ENCODE data around the gene RABGAP1L.

DNA sequence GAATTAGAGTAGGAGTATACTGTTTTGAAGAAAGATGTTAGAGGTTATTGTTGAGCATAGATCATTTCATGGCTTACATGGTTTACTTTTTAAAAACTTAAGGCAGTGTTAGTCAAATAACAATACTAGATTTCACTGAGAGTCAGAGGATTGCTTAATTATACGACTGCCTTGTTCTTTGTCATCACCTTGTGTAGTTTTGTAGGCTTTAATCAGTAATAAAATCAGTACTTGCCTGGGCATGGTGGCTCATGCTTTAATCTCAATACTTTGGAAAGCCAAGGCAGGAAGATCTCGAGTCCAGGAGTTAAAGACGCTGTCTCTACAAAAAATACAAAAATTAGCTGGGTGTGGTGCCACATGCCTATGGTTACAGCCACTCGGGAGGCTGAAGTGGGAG lies 247.1 kb downstream of the RABGAP1L start:
- TF ChIP-seq, protein P1, sequence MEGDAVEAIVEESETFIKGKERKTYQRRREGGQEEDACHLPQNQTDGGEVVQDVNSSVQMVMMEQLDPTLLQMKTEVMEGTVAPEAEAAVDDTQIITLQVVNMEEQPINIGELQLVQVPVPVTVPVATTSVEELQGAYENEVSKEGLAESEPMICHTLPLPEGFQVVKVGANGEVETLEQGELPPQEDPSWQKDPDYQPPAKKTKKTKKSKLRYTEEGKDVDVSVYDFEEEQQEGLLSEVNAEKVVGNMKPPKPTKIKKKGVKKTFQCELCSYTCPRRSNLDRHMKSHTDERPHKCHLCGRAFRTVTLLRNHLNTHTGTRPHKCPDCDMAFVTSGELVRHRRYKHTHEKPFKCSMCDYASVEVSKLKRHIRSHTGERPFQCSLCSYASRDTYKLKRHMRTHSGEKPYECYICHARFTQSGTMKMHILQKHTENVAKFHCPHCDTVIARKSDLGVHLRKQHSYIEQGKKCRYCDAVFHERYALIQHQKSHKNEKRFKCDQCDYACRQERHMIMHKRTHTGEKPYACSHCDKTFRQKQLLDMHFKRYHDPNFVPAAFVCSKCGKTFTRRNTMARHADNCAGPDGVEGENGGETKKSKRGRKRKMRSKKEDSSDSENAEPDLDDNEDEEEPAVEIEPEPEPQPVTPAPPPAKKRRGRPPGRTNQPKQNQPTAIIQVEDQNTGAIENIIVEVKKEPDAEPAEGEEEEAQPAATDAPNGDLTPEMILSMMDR (IDR thresholded peaks at IDR 0.05), result no peak
- TF ChIP-seq POLR2AphosphoS5 (IDR thresholded peaks at IDR 0.05) (no peak), POLR2A (IDR thresholded peaks at IDR 0.05) (no peak)

Data from gastroesophageal sphincter (tissue), 3 donors.